DMS114 treated with DMSO at 0.1 percent for 48 hours (cell line): Measurements from ENCODE around the gene KATNBL1.
A peak's percentile ranks its signal among the peaks of the same experiment; 100 is the strongest.

Experiments
- DNase-seq: peaks from one replicate; lab custom pipeline; 2025; ENCODE audit not compliant: unreplicated experiment; lab: John Stamatoyannopoulos, UW

KATNBL1 gene

GRCh38 chr15:34209421-34210282, at the start of gene KATNBL1:
KATNBL1 (minus strand) TSS chr15:34210096; CDS start chr15:34163676, 46,420 bp downstream.
- DNase-seq, result peak; percentile 81

GRCh38 chr15:34259566-34259965, 49.7 kb upstream of the KATNBL1 start:
- no peak for DNase-seq

GRCh38 chr15:34258151-34258550, 48.3 kb upstream of the KATNBL1 start:
- no peak for DNase-seq

GRCh38 chr15:34252545-34252944, 42.6 kb upstream of the KATNBL1 start:
- DNase-seq, result no peak

- DNase-seq, result no peak
Measured at GRCh38 chr15:34248190-34248589, 38.3 kb upstream of the KATNBL1 start.

GRCh38 chr15:34246276-34246976, 36.5 kb upstream of the KATNBL1 start:
- no peak for DNase-seq

- DNase-seq, result no peak
Measured at GRCh38 chr15:34243226-34243625, 33.3 kb upstream of the KATNBL1 start.

- DNase-seq, result no peak
Measured at GRCh38 chr15:34242331-34242710, 32.4 kb upstream of the KATNBL1 start.

GRCh38 chr15:34241376-34242330, 31.8 kb upstream of the KATNBL1 start:
- DNase-seq, result no peak

GRCh38 chr15:34240537-34240936, 30.6 kb upstream of the KATNBL1 start:
- no peak for DNase-seq

GRCh38 chr15:34239151-34239808, 29.4 kb upstream of the KATNBL1 start:
- no peak for DNase-seq

- no peak for DNase-seq
Measured at GRCh38 chr15:34233614-34234013, 23.7 kb upstream of the KATNBL1 start.

GRCh38 chr15:34223904-34224596, 14.2 kb upstream of the KATNBL1 start:
- no peak for DNase-seq

GRCh38 chr15:34217587-34218225, 7.8 kb upstream of the KATNBL1 start:
- DNase-seq, result no peak

GRCh38 chr15:34216527-34217270, 6.8 kb upstream of the KATNBL1 start:
- no peak for DNase-seq

GRCh38 chr15:34214135-34214534, 4.2 kb upstream of the KATNBL1 start:
- no peak for DNase-seq

- DNase-seq, result no peak
Measured at GRCh38 chr15:34213690-34214089, 3.8 kb upstream of the KATNBL1 start.

GRCh38 chr15:34206011-34206410, 3.9 kb downstream of the KATNBL1 start:
- no peak for DNase-seq

- no peak for DNase-seq
Measured at GRCh38 chr15:34203936-34204335, 6.0 kb downstream of the KATNBL1 start.
